Amniotic stem cell (primary cell): Measurements from ENCODE around the gene GLCCI1.
"Not testable (repeated sequence)": the region's sequence is repeated elsewhere in the genome, so short reads cannot be mapped to it uniquely, and the experiment has no call there.

Experiments
- DNase-seq: peaks from one replicate; lab custom pipeline; 2025; lab: John Stamatoyannopoulos, UW

GLCCI1 gene

DNA sequence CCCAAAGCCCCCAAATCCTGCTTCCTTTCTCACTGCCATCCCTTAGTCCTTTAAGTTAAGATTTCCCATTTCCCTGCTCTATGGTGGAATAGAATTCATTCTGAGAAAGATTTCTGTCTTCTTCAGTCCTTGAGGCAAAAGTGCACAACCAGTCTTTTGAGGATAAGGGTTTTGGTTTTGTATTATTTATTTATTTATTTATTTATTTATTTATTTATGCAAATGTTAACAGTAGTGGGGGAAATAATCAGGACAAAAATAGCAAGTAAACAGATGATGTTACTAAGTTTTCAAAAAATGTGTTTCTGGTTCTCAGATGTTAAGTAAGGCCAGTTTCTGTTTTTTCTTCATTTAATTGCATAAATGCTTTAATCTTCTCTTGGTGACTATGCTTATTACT, 84.2 kb downstream of the GLCCI1 start:
- no peak for DNase-seq

DNA sequence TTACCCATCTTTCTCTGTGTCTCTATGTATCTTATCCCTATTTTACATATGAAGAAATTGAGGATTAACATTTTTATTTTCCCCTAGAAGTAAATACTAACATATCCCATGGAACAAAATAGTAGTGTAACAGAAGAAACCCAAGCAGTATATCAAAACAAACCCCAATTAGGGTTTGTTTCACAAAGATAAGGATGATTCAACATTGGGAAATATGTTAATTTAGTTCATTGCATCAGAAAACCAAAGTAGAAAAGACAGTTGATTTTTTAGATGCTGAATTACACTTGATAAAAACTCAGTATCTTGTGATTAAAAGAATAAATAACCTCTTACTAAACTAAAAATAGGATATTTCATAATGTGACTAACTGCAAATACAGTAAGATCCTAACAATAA, 87.8 kb downstream of the GLCCI1 start:
- no peak for DNase-seq

DNA sequence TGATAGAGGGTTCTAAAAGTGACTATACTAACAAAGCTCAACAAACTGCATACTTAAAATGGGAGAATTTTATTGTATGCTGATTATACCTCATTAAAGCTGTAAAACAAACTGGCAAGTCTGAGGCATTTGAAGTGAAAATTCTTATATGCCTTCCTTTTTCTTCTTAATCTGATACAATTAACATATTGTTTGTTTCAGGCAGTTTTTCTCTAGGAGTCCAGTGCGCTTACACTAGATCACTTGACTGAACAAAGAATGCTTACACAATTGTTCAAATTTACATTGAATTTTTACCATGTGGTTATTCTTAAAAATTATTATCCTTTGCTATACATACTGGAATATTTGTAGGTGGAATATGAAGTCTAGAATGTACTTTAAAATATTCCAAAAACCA, 89.0 kb downstream of the GLCCI1 start:
- DNase-seq = no peak

DNA sequence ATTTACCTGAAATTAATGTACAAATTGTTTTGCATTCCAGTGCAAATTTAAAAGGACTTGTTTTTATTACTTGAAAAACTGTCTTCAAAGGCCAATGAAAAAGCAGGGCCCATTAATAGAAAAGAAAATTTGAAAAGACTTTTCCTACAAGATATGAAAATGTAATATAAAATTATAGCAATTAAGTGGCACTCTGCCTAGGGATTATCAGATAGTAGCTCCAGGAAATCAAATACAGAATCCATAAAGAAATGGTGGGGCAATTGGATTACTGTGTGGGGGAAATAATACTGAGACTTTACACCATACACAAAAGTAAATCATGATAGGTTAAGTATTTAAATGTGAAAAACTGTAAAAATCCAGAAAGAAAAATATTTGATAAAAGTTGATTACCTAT, 89.7 kb downstream of the GLCCI1 start:
- no peak for DNase-seq

DNA sequence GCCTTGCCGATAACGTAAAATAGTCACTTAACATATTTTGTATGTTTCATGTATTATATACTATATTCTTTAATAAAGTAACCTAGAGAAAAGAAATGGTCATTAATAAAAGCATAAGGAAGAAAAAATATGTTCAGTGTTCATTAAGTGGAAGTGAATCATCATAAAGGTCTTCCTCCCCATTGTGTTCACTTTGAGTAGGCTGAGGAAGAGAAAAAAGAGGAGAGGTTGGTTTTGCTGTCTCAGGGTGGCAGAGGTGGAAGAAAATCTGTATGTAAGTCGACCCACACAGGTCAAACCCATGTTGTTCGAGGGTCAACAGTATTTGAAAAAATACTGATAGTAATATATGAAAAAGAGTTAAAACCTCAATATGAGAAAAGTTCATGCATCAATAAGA, 90.3 kb downstream of the GLCCI1 start:
- DNase-seq = no peak

DNA sequence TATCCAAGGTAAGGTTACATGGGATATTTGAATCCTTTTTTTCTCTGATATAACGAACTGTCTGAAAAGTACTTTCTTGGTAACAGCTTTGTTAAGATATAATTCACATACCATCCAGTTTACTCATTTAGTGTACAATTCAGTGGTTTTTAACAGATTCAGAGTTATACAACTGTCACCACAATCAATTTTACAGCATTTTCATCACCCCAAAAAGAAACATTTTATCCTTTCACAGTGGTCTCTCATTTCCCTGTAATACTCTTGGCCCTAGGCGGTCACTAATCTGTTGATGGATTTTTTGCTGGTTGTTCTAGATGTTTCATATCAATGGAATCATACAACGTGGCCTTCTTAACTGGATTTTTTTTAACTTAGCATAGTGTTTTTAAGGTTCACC, 91.6 kb downstream of the GLCCI1 start:
- no peak for DNase-seq

DNA sequence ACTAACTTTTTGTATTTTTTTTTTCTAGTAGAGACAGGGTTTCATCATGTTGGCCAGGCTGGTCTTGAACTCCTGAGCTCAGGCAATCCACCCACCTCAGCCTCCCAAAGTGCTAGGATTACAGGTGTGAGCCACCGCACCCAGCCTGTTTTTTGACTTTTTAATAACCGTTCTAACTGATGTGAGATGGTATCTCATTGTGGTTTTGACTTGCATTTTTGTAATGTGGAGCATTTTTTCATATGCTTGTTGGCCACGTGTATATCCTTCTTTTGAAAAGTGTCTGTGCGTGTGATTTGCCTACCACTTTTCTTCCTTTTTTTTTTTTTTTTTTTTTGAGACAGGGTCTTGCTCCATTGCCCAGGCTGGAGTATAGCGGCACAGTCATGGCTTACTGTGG, 94.7 kb downstream of the GLCCI1 start:
- DNase-seq = not testable (repeated sequence)

DNA sequence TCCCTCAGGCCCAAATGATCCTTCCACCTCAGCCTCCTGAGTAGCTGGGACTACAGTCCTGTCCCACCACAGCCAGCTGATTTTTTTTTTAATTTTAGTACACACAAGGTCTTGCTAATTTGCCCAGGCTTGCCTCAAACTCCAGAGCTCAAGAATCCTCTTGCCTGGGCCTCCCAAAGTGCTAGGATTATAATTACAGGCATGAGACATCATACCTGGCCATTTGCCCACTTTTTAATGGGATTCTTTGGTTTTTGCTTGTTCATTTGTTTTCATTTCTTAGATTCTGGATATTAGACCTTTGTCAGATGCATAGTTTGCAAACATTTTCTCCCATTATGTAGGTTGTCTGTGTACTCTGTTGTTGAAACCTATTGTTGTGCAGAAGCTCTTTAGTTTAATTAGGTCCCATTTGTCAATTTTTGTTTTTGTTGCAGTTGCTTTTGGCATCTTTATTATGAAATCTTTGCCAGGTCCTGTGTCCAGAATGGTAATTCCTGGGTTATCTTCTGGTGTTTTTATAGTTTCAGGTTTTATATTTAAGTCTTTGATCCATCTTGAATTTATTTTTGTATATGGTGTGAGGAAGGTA, 95.2 kb downstream of the GLCCI1 start:
- DNase-seq = no peak

DNA sequence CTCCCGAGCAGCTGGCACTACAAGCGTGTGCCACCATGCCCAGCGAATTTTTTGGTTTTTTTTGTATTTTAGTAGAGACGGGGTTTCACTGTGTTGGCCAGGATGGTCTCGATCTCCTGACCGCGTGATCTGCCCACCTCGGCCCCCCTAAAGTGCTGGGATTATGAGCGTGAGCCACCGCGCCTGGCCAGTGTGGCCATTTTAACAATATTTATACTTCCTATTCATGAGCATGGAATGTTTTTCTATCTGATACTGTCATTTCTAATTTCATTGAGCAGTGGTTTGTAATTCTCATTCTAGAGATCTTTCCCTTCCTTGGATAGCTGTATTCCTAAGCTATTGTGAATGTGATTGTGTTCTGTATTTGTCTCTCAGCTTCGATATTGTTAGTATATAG, 96.2 kb downstream of the GLCCI1 start:
- DNase-seq = peak; percentile 15

DNA sequence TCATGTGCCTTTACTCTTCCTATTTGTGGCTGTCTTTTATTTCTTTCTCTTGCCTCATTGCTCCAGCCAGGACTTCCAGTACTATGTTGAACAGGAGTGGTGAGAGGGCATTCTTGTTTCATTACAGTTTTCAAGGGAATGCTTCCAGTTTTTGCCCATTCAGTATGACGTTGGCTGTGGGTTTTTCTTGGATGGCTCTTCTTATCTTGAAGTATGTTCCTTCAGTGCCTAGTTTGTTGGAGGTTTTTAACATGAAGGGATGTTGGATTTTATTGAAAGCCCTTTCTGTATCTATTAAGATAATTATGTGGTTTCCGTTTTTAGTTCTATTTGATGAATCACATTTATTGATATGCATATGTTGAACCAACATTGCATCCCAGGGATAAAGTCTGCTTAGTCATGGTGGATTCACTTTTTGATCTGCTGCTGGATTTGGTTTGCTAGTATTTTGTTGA, 96.8 kb downstream of the GLCCI1 start:
- DNase-seq = peak; percentile 83

DNA sequence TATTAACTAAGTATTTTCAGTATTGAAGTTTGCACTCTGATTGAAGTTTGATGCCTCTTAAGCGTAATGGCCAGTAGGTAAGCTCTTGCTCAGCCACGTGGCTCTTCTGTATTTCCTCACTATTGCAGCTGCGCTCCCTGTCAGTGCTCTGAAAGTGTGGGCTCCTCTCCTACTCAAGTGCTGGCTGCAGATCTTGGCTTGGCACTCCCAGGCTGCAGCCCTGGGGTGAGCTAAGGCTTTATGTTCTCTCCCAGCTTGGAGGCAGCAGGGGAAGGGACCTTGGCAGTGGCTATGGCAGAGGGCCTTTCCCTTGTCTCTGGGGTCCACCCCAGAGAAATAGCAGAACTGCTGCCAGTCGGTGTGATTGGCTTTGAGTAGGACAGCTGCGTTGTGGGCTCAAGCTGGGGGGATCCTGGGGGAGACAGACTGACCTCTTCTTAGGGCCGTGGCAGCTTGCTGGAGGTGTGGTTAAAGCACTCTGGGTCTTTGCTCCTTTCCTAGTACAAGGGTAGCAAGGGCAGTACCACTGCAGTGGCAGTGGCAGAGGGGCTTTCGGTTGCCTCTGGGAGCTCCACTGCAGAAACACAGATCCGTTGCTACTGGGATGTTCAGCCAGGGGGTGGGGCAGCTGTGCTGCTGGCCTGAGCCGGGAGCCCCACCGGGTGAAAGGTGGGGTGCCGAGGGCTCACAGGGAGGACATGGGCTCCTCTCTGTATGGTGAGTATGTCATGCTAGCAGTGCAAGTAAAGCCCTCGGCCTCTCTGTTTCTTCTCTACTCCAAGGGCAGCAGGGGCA, 100.5 kb downstream of the GLCCI1 start:
- no peak for DNase-seq

DNA sequence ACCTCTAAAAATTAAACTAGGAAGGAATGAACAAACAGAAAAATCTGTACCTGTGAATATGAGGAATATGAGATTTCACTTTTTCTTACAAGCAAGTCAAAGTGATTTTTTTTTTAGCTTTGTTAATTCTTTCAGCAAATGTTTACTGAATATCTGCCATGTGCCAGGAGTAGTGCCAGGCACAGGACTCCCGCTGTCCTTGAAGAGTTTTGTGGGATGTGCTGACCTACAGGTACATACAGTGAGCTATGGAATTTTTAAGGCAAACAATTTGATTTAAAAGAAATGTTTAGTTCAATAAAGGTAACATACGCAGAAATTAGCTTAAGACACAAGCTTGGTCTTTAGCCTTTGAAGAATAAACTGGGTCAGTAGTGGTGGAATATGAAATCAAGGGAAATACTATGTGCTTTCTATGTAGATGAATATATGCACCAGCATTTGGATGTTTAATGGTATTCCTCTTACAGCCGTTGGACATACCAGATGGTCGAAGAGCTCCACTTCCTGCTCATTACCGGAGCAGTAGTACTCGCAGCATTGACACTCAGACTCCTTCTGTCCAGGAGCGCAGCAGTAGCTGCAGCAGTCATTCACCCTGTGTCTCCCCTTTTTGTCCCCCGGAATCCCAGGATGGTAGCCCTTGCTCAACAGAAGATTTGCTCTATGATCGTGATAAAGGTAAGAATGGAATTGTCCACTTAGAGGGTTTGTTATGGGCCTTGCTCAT, 102.0 kb downstream of the GLCCI1 start:
- no peak for DNase-seq

DNA sequence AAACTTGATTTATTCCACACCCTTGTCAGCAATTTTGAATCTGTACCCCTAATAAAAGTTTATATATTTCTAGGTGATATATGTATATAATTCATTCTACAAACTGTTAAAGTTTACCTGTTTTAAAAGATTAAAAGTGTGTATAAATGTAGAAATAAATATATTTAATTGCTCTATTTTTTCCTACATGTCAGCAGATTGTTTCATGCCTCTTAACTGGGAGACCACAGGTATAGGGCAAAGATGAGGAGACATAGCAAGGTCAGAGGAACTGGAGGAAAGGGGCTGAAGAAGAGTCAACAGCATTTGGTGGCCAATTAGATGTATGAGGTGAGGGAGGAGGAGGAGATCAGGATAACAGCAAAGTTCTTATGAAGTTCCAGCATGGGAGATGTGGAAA, 109.8 kb downstream of the GLCCI1 start:
- DNase-seq = no peak

DNA sequence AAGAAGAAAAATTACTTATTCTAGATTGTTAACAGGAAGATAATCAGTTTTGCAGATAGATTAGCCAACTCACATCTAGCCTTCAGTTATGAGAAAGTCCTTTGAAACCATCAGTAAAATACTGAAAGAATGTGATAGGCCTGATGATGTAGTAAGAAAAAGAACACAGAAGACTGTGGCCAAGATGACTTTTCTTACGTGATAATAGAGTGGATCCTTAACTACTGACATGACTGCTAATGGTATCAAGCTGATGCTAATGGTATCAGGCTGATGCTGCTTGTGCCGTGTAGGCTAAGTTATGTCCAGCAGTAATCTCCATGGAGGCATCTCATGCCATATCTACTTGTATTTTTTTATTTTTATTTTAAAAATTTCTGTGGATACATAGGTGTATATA, 114.2 kb downstream of the GLCCI1 start:
- no peak for DNase-seq

DNA sequence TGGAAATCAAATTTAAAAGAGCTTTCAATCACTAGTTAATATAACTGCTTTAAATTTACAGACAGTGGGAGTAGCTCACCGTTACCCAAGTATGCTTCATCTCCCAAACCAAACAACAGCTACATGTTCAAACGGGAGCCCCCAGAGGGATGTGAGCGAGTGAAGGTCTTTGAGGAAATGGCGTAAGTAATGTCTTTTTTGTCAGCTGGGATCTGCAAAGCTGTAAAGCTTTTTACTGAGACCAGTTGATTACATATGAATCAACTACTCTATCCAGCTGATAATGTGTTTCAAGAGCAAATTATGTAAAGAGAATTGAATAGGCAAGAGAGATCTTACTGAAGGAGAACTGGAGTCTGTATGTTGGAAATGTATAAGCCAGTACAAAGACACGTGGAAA, 116.2 kb downstream of the GLCCI1 start:
- no peak for DNase-seq

DNA sequence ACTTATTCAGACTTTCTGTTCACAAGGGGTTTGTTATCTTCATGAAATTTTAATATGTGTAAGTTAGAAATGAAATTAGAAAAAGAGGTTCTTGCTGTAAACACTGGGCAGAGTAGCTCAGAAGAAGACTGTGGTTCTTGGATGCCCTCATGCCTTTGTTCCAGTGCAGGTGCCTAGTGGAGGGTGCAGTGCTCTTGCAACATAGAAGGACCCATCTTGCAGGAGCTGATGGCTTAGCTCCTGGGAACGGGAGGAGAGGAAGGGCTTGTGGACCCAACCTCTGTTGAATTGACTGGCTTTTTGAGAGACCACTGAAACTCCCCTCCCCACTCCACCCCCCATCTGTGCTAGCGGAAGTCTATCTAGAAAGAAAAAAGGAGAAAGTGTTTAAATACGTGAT, 116.8 kb downstream of the GLCCI1 start:
- DNase-seq = no peak

DNA sequence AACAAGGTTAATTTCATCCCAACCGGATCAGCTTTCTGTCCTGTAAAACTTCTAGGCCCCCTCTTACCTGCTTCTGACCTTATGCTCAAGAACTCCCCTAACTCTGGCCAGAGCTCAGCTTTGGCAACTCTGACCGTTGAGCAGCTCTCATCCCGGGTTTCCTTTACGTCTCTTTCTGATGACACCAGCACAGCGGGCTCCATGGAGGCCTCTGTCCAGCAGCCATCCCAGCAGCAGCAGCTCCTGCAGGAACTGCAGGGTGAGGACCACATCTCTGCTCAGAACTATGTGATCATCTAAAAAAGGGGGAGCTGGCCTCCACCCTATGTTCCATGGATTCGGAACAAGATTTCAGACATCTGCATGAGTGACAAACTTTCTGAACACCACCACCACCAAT, 117.6 kb downstream of the GLCCI1 start:
- no peak for DNase-seq

DNA sequence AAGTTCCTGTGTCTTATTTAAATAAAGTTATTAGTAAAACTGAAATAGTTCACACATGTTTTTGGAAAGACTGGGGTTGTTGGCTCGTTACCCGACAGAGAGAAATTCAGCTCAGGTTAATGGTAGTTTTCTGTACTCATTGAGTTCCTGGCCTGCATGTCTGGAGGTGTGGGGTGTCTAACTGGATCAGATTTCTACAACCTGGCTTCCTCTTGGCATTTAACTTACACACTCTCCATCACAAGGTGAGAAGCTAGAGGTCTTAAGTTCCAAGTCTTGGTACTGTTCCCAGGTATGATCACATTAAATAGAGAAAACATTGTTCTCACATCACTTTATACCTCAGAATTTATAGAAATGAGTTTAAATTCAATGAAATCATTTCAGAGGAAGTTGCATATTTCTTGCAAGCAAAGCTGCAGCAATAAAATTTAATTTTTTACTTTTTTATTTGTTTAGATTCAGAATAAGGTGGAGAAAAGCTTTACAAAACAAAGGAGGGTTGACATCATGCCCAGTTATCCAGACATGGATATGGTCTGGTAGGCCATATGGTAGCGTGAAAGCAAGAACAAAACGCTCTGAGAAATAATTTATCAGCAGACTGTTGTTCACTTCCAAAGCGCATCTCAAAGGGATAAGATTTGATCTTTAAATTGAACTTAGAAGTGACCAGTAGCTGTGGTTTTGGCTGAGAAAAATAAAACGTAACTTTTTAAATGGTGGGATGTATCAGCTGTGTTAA, 120.6 kb downstream of the GLCCI1 start:
- no peak for DNase-seq

DNA sequence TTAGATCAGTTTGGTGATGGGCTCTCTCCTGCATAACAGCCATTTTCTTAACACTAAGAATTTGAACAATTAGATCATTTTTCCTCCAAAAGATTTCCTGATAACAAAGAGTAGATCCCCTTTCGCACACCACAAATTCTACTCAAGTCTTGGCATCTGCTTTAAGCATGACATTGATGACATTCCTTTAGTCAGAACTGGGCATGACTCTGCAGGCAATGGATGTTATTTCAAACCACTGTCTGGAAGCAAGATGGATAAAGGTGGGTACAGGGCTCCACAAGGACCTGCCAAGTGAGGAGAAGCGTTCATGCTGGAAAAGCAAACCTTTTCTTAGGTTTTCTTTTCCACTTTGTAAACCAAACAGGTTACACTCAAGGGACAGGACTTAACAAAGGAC, 123.5 kb downstream of the GLCCI1 start:
- DNase-seq = no peak

DNA sequence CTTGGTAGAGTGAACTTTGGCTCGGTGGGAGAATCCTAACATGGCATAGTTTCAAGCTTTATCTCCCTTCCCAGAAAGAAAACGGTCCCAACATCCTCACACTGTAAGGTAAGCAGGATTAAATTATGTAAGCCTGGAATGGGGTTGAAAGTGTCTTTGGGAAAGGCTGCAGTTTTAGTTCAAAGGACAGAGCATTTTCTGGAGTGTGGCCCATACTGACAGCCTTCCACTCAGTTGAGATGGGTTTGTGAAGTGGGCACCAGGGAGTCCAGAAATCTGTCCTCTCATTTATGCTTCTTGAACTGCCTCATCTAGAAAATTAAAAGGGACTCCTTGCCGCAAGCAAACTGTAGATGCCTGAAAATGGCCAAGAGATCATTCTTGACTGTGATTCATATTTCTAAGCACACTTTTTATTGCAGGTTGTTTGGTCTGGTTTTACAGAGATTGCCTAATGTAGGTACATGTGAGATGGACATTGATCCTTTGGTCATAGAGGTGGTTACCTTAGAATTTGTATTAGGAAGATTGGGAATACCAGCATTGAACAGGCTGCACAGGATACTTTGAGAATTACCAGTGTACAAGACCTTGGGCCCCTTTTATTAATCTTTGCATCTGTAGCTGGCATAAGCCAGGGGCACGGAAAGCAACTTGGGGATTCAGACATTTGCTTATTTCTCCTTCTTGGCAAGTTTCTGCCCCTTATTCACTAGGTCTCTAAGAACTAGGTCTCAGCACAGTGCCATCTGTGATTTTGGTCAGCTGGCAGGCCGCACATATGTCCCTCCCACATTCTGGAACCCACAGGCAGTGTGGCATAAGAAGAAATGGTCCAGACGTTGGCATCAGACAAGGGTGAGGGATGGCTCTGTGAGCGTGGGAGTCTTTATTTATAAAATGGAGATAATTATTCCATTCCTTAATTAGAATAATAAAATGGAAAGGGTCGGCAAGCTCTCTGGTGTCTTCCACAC, 125.9 kb downstream of the GLCCI1 start:
- DNase-seq = no peak

DNA sequence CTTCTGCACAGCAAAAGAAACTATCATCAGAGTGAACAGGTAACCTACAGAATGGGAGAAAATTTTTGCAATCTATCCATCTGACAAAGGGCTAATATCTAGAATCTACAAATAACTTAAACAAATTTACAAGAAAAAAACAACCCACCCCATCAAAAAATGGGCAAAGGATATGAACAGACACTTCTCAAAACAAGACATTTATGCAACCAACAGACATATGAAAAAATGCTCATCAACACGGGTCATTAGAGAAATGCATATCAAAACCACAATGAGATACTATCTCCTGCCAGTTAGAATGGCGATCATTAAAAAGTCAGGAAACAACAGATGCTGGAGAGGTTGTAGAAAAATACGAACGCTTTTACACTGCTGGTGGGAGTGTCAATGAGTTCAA, 132.7 kb downstream of the GLCCI1 start:
- DNase-seq = not testable (repeated sequence)
